PC-3 (cell line): Measurements from ENCODE around the gene NDUFS2. TPM values are rescaled to one million over a fixed set of nuclear protein-coding genes. Genes with fewer than 3 reads are reported as not detected.
A peak's percentile ranks its signal among the peaks of the same experiment; 100 is the strongest.

ENCODE experiments used
- ATAC-seq: fragments of 200-7000 bp; cut with Tn5 transposase; 2 replicates; pipeline ENCODE4 v1.9.1; 2020; ENCODE audit warnings: mild to moderate bottlenecking, moderate library complexity
- BruUV-seq: library from RNA; stranded (reverse); fragments of 400-500 nt; replicated peaks from 2 replicates; lab custom pipeline; 2021; lab: Mats Ljungman, UMichigan
- CTCF ChIA-PET: fragments of 300-600 bp; sonication (Branson Sonifier 250); formaldehyde crosslinking; loops from one replicate; lab custom pipeline; 2022; ENCODE audit warnings: antibody characterized with exemption; lab: Charles Lee
- POLR2A ChIA-PET: fragments of 300-600 bp; sonication (Branson Sonifier 250); formaldehyde crosslinking; loops from one replicate; lab custom pipeline; 2022; ENCODE audit warnings: antibody characterized with exemption; ENCODE audit not compliant: unreplicated experiment; lab: Charles Lee
- DNase-seq: peaks from one replicate; pipeline ENCODE4 v3.0.0-alpha.2; 2015
- H2AFZ ChIP-seq: fragments of 300-600 bp; sonication (generic); 2 replicates; pipeline ENCODE4 v1.6.0; 2016; ENCODE audit warnings: antibody characterized with exemption, low read length
- H3F3A ChIP-seq: fragments of 300-600 bp; sonication (generic); one replicate; pipeline ENCODE4 v1.6.0; 2017; ENCODE audit warnings: antibody characterized with exemption, low read length, control low read depth, mild to moderate bottlenecking; ENCODE audit not compliant: unreplicated experiment
- H3K27ac ChIP-seq: fragments of 300-600 bp; sonication (generic); 2 replicates; pipeline ENCODE4 v1.5.1; 2016; ENCODE audit warnings: mild to moderate bottlenecking, low read length
- H3K27me3 ChIP-seq: fragments of 300-600 bp; sonication (generic); 2 replicates; pipeline ENCODE4 v1.6.1; 2016; ENCODE audit warnings: low read length, mixed read lengths
- H3K36me3 ChIP-seq: fragments of 300-600 bp; sonication (generic); 2 replicates; pipeline ENCODE4 v1.6.1; 2016; ENCODE audit warnings: low read depth, mixed run types, low read length, mixed read lengths
- H3K4me1 ChIP-seq: fragments of 300-600 bp; sonication (generic); 2 replicates; pipeline ENCODE4 v1.5.1; 2016; ENCODE audit warnings: low read length; ENCODE audit not compliant: insufficient read depth
- H3K4me2 ChIP-seq: fragments of 300-600 bp; sonication (generic); 2 replicates; pipeline ENCODE4 v1.6.0; 2016; ENCODE audit warnings: low read length
- H3K4me3 ChIP-seq: fragments of 300-600 bp; sonication (generic); 2 replicates; pipeline ENCODE4 v1.5.1; 2016; ENCODE audit warnings: mild to moderate bottlenecking, low read length, mixed read lengths
- H3K79me2 ChIP-seq: fragments of 300-600 bp; sonication (generic); 2 replicates; pipeline ENCODE4 v1.6.1; 2017; ENCODE audit warnings: low read length, mixed read lengths
- H3K9ac ChIP-seq: fragments of 300-600 bp; sonication (generic); 2 replicates; pipeline ENCODE4 v1.6.0; 2016; ENCODE audit warnings: mild to moderate bottlenecking, low read length
- H3K9me2 ChIP-seq: fragments of 300-600 bp; sonication (generic); replicated peaks from 2 replicates; pipeline ENCODE4 v1.6.1; 2016; ENCODE audit warnings: mixed run types, low read length, mixed read lengths
- H3K9me3 ChIP-seq: fragments of 300-600 bp; sonication (generic); 2 replicates; pipeline ENCODE4 v1.6.1; 2016; ENCODE audit warnings: low read length, mixed read lengths
- H4K20me1 ChIP-seq: fragments of 300-600 bp; sonication (generic); 2 replicates; pipeline ENCODE4 v1.6.1; 2016; ENCODE audit warnings: low read length, mixed read lengths
- CTCF ChIP-seq: fragments of 300-600 bp; sonication (generic); conservative IDR thresholded peaks from 2 replicates; pipeline ENCODE4 v1.5.1; 2017; ENCODE audit warnings: antibody characterized with exemption, low read depth, mild to moderate bottlenecking, low read length
- EZH2 ChIP-seq: fragments of 300-600 bp; sonication (generic); IDR thresholded peaks from one replicate; pipeline ENCODE4 v1.6.1; 2017; ENCODE audit warnings: antibody characterized with exemption, mild to moderate bottlenecking, low read length; ENCODE audit not compliant: unreplicated experiment
- EZH2phosphoT487 ChIP-seq: fragments of 300-600 bp; sonication (generic); IDR thresholded peaks from 2 replicates; pipeline ENCODE4 v1.6.1; 2018; ENCODE audit warnings: mild to moderate bottlenecking, antibody characterized with exemption, low read length, borderline replicate concordance
- intact Hi-C: fragments of 100-400 bp; cut with micrococcal nuclease; formaldehyde crosslinking; loops from 2 replicates; pipeline ENCODE4 v1.9.0; 2023
- total RNA-seq: library from RNA; depleted of rRNA; stranded (reverse); fragments of >200 nt; gene quantifications from 2 replicates; pipeline ENCODE4 v1.2.3, GENCODE V29; 2014

The NDUFS2 gene
- total RNA-seq, 1 experiment from 2014 or later, result 168 TPM

GRCh38 chr1:161153682-161154337 lies 48.4 kb upstream of the NDUFS2 start, which contains the start of gene UFC1:
Gene UFC1, plus strand, starts transcription at chr1:161153978. Its CDS starts 20 bp downstream, at chr1:161153998.
- Histone ChIP-seq H3K36me3 (peaks cover 9% of the 10 kb centered on the region; the same call in 1 of the 2 replicates), H3K27ac (peak within 1 kb of the TSS; percentile 89), H2AFZ (peak within 1 kb of the TSS; percentile 86), H3K4me1 (peaks cover 26% of the 10 kb centered on the region), H3K79me2 (peaks cover 19% of the 10 kb centered on the region), H3K9ac (peak within 1 kb of the TSS; percentile 90), H4K20me1 (no peaks in the 10 kb centered on the region), H3K4me3 (peak within 1 kb of the TSS; percentile 78), H3K9me2 (no peaks in the 10 kb centered on the region), H3F3A (no peaks in the 10 kb centered on the region), H3K9me3 (no peaks in the 10 kb centered on the region), H3K27me3 (no peaks in the 10 kb centered on the region), H3K4me2 (peak within 1 kb of the TSS; percentile 84)
- DNase-seq (peak; percentile 89), ATAC-seq (peak; percentile 88)
- BruUV-seq, result TSS peak; percentile 97
- POLR2A ChIA-PET, result interaction anchor here (0.5 to 0.6 kb wide), 4 partner anchors 17 to 116 kb away, joined by 3 to 10 read pairs (median 4); no protein-coding TSS in a partner anchor
- intact Hi-C loops, result loop anchor here (1.0 to 2.0 kb wide), 2 partner anchors 21 to 36 kb away; partner anchors contain the start of genes DEDD, NIT1 and PFDN2
- CTCF ChIA-PET, result interaction anchor here (0.9 to 1.3 kb wide), 3 partner anchors 12 to 21 kb away, joined by 3 to 5 read pairs (median 4); partner anchors contain the start of gene PPOX
- TF ChIP-seq EZH2phosphoT487 (no peak), CTCF (no peak), EZH2 (no peak)

GRCh38 chr1:161157867-161158266 lies 44.3 kb upstream of the NDUFS2 start:
- intact Hi-C loops, result loop anchor here (2.0 kb wide), 1 partner anchor 39 kb away; the partner anchor contains the start of genes NIT1 and PFDN2
- DNase-seq, result no peak
- Histone ChIP-seq H3K4me2 (no peak overlapping the region), H2AFZ (no peak overlapping the region), H3K27ac (no peak overlapping the region), H3K9ac (no peak overlapping the region), H3K4me3 (no peak overlapping the region), H3F3A (no peaks in the 10 kb centered on the region), H3K36me3 (peaks cover 9% of the 10 kb centered on the region; the same call in 1 of the 2 replicates), H3K9me2 (no peaks in the 10 kb centered on the region), H3K79me2 (peaks cover 42% of the 10 kb centered on the region), H3K27me3 (no peaks in the 10 kb centered on the region), H4K20me1 (no peaks in the 10 kb centered on the region), H3K9me3 (no peaks in the 10 kb centered on the region), H3K4me1 (peaks cover 41% of the 10 kb centered on the region)
- CTCF ChIA-PET, result no interaction called here
- ATAC-seq, result no peak
- no TSS peak for BruUV-seq
- no peak for TF ChIP-seq EZH2phosphoT487
- no peak for TF ChIP-seq EZH2
- no peak for TF ChIP-seq CTCF
- POLR2A ChIA-PET, result no interaction called here
